BJ (cell line): ENCODE data around the gene FGF1. TPM values are rescaled to one million over a fixed set of nuclear protein-coding genes. Genes with fewer than 3 reads are reported as not detected.

Experiments
- CTCF ChIA-PET: fragments of 350-600 bp; formaldehyde crosslinking; extraction: SDS; loops from one replicate; lab custom pipeline; 2021; ENCODE audit warnings: antibody characterized with exemption, inconsistent platforms; lab: Yijun Ruan, JAX
- POLR2A ChIA-PET: fragments of 300-600 bp; sonication (Branson Sonifier 250); formaldehyde crosslinking; extraction: SDS; loops from one replicate; lab custom pipeline; 2021; ENCODE audit warnings: antibody characterized with exemption; lab: Charles Lee
- DNase-seq: peaks from one replicate; pipeline ENCODE4 v3.0.0-alpha.2; 2011; ENCODE audit warnings: low read depth
- H3K27me3 ChIP-seq: 2 replicates; pipeline ENCODE4 v1.6.0; 2011; ENCODE audit warnings: low read length; ENCODE audit not compliant: control insufficient read depth, insufficient read depth
- H3K36me3 ChIP-seq: 2 replicates; pipeline ENCODE4 v1.5.1; 2011; ENCODE audit warnings: low read length; ENCODE audit not compliant: control insufficient read depth, insufficient read depth
- H3K4me3 ChIP-seq: 2 replicates; pipeline ENCODE4 v1.5.1; 2011; ENCODE audit warnings: low read depth, mild to moderate bottlenecking, control low read depth, low read length
- CTCF ChIP-seq: IDR thresholded peaks from 2 replicates; pipeline ENCODE4 v1.5.1; 2011; ENCODE audit warnings: low read depth, mild to moderate bottlenecking, control low read depth, inconsistent platforms, low read length, moderate library complexity; ENCODE audit not compliant: insufficient read depth
- polyA plus RNA-seq: library from polyadenylated mRNA; depleted of rRNA; stranded (reverse); fragments of >200 nt; gene quantifications from 2 replicates; pipeline ENCODE4 v1.2.3, GENCODE V29; 2011

FGF1 gene
- polyA plus RNA-seq, 1 experiment = 14.8 TPM

GRCh38 chr5:142684508-142685041, 1.3 kb downstream of the FGF1 start:
- no peak for TF ChIP-seq CTCF
- Histone ChIP-seq H3K4me3 (no peak overlapping the region), H3K36me3 (no peaks in the 10 kb centered on the region), H3K27me3 (peaks cover 2% of the 10 kb centered on the region; the same call in 1 of the 2 replicates)
- ChIA-PET POLR2A (no interaction called here), CTCF (interaction anchor here (1.4 to 4.3 kb wide), 3 partner anchors 8 to 29 kb away, joined by 5 to 15 read pairs (median 12); no protein-coding TSS in a partner anchor)
- no peak for DNase-seq

- DNase-seq = no peak
- Histone ChIP-seq H3K4me3 (no peak overlapping the region), H3K27me3 (peaks cover 2% of the 10 kb centered on the region; the same call in 1 of the 2 replicates), H3K36me3 (no peaks in the 10 kb centered on the region)
- CTCF ChIA-PET = interaction anchor here (0.7 to 4.3 kb wide), 3 partner anchors 8 to 28 kb away, joined by 3 to 15 read pairs (median 5); no protein-coding TSS in a partner anchor
- no peak for TF ChIP-seq CTCF
- POLR2A ChIA-PET = no interaction called here
These were observed 1.9 kb downstream of the FGF1 start for GRCh38 chr5:142683881-142684505.

- no peak for DNase-seq
- POLR2A ChIA-PET = no interaction called here
- H3K27me3 ChIP-seq = peaks cover 2% of the 10 kb centered on the region; the same call in 1 of the 2 replicates
- no peaks in the 10 kb centered on the region for H3K36me3 ChIP-seq
- H3K4me3 ChIP-seq = no peak overlapping the region
- CTCF ChIA-PET = interaction anchor here (0.7 to 1.3 kb wide), 2 partner anchors 19 to 23 kb away, joined by 3 read pairs; no protein-coding TSS in a partner anchor
- no peak for TF ChIP-seq CTCF
These were observed 2.8 kb downstream of the FGF1 start for GRCh38 chr5:142683116-142683515.

- Histone ChIP-seq H3K27me3 (no peaks in the 10 kb centered on the region), H3K4me3 (no peak overlapping the region), H3K36me3 (no peaks in the 10 kb centered on the region)
- DNase-seq = no peak
- POLR2A ChIA-PET = no interaction called here
- CTCF ChIA-PET = interaction anchor here (1.7 to 1.8 kb wide), 2 partner anchors 25 to 33 kb away, joined by 7 to 8 read pairs; no protein-coding TSS in a partner anchor
- TF ChIP-seq CTCF = no peak
These were observed 5.2 kb downstream of the FGF1 start for GRCh38 chr5:142680605-142681259.

- Histone ChIP-seq H3K4me3 (no peak overlapping the region), H3K27me3 (no peaks in the 10 kb centered on the region), H3K36me3 (no peaks in the 10 kb centered on the region)
- DNase-seq = no peak
- TF ChIP-seq CTCF = no peak
- POLR2A ChIA-PET = no interaction called here
- CTCF ChIA-PET = interaction anchor here (1.2 to 2.2 kb wide), 2 partner anchors 11 to 24 kb away, joined by 5 to 6 read pairs; no protein-coding TSS in a partner anchor
These were observed 6.1 kb downstream of the FGF1 start for GRCh38 chr5:142679744-142680143.
